OCI-LY1 (cell line): ENCODE measurements around the gene SLCO4A1.

Experiments
- H2AFZ ChIP-seq: fragments of 200-600 bp; sonication (generic), shearing (Covaris generic); 2 replicates; pipeline ENCODE4 v1.6.0; 2014; ENCODE audit warnings: antibody characterized with exemption, mild to moderate bottlenecking, low read length
- H3F3A ChIP-seq: fragments of 200-600 bp; sonication (generic), shearing (Covaris generic); 2 replicates; pipeline ENCODE4 v1.6.0; 2014; ENCODE audit warnings: mild to moderate bottlenecking, antibody characterized with exemption, low read length, moderate library complexity; ENCODE audit not compliant: insufficient read depth
- H3K27ac ChIP-seq: fragments of 200-600 bp; sonication (generic); 2 replicates; pipeline ENCODE4 v1.5.1; 2014; ENCODE audit warnings: low read length, mixed run types, mild to moderate bottlenecking, low read depth; ENCODE audit not compliant: poor library complexity, severe bottlenecking
- H3K27me3 ChIP-seq: fragments of 200-600 bp; sonication (generic); 2 replicates; pipeline ENCODE4 v1.6.0; 2014; ENCODE audit warnings: antibody characterized with exemption, mild to moderate bottlenecking, low read length, moderate library complexity; ENCODE audit not compliant: insufficient read depth
- H3K36me3 ChIP-seq: fragments of 200-600 bp; sonication (generic); 2 replicates; pipeline ENCODE4 v1.6.1; 2014; ENCODE audit warnings: mild to moderate bottlenecking, antibody characterized with exemption, low read length, moderate library complexity, mixed read lengths; ENCODE audit not compliant: insufficient read depth
- H3K4me1 ChIP-seq: fragments of 200-600 bp; sonication (generic); 2 replicates; pipeline ENCODE4 v1.5.1; 2014; ENCODE audit warnings: mild to moderate bottlenecking, low read length, moderate library complexity; ENCODE audit not compliant: insufficient read depth, severe bottlenecking
- H3K4me2 ChIP-seq: fragments of 200-600 bp; sonication (generic), shearing (Covaris generic); 2 replicates; pipeline ENCODE4 v1.6.1; 2014; ENCODE audit warnings: low read length
- H3K4me3 ChIP-seq: fragments of 200-600 bp; sonication (generic); 2 replicates; pipeline ENCODE4 v1.5.1; 2014; ENCODE audit warnings: low read length, low read depth, mild to moderate bottlenecking, mixed read lengths; ENCODE audit not compliant: poor library complexity, severe bottlenecking
- H3K79me2 ChIP-seq: fragments of 200-600 bp; shearing (Covaris generic); 2 replicates; pipeline ENCODE4 v1.6.1; 2016; ENCODE audit warnings: mixed run types, low read length, mixed read lengths; ENCODE audit not compliant: insufficient read depth
- H3K9ac ChIP-seq: fragments of 200-600 bp; sonication (generic), shearing (Covaris generic); 2 replicates; pipeline ENCODE4 v1.6.1; 2014; ENCODE audit warnings: mild to moderate bottlenecking, low read length, mixed read lengths
- H3K9me2 ChIP-seq: fragments of 200-600 bp; sonication (generic), shearing (Covaris generic); 2 replicates; pipeline ENCODE4 v1.6.1; 2014; ENCODE audit warnings: low read depth, mild to moderate bottlenecking, low read length, mixed read lengths
- H3K9me3 ChIP-seq: fragments of 200-600 bp; shearing (Covaris generic); 2 replicates; pipeline ENCODE4 v1.6.1; 2014; ENCODE audit warnings: low read length, mixed read lengths
- H4K20me1 ChIP-seq: fragments of 200-600 bp; sonication (generic), shearing (Covaris generic); 2 replicates; pipeline ENCODE4 v1.6.0; 2016; ENCODE audit warnings: mild to moderate bottlenecking, low read length; ENCODE audit not compliant: insufficient read depth
- EZH2 ChIP-seq: fragments of 200-600 bp; sonication (generic), shearing (Covaris generic); IDR thresholded peaks from 2 replicates; pipeline ENCODE4 v1.8.0; 2017; ENCODE audit warnings: borderline replicate concordance, mixed run types, mild to moderate bottlenecking, antibody characterized with exemption, low read length, moderate library complexity, mixed read lengths
- TF ChIP-seq, protein P1 (sequence below): fragments of 200-600 bp; sonication (generic), shearing (Covaris generic); IDR thresholded peaks from 2 replicates; pipeline ENCODE4 v1.5.1; 2017; ENCODE audit warnings: mild to moderate bottlenecking, antibody characterized with exemption, low read length, moderate library complexity, mixed read lengths

SLCO4A1 gene

DNA sequence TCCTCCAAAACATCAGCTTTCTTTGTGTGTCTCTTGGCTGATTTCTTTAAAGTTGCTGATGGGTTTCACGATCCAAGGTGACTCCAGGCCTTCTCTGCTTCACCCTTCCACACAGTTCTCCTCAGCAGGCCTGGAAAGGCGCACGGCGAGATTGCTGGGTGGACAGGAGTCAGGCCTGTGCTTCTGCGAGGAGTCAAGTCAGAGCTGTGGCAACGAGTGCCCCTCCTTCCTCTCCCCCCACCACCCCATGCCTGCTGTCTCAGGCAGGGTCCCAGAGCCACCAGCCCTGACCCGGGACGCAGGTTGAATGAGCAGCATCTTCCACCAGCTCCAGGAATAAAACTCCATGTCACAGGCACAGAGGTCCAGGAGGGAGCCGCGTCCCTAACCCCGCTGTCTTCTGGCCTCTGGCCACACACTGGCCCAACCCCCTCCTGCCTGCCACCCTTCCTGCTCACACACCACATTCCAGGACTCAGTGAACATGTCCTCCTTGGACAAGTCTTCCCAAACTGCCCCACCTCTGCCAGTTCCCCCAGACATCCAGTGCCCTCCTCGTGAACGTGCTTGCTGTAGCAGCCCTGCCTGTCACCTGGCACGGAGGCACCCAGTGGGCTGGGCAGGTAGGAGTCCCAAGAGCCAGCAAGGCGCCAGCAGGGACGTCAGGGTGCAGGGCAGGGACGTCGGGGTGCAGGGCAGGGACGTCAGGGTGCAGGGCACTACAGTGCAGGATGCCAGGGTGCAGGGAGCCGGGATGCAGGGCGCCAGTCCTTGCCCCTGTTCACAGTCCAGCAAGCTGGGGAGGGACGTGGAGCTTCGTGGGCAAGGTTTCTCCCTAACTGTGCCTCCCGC, 59.1 kb downstream of the SLCO4A1 start:
- no peak overlapping the region for H3K4me2 ChIP-seq
- no peaks in the 10 kb centered on the region for H3K79me2 ChIP-seq
- TF ChIP-seq, protein P1, sequence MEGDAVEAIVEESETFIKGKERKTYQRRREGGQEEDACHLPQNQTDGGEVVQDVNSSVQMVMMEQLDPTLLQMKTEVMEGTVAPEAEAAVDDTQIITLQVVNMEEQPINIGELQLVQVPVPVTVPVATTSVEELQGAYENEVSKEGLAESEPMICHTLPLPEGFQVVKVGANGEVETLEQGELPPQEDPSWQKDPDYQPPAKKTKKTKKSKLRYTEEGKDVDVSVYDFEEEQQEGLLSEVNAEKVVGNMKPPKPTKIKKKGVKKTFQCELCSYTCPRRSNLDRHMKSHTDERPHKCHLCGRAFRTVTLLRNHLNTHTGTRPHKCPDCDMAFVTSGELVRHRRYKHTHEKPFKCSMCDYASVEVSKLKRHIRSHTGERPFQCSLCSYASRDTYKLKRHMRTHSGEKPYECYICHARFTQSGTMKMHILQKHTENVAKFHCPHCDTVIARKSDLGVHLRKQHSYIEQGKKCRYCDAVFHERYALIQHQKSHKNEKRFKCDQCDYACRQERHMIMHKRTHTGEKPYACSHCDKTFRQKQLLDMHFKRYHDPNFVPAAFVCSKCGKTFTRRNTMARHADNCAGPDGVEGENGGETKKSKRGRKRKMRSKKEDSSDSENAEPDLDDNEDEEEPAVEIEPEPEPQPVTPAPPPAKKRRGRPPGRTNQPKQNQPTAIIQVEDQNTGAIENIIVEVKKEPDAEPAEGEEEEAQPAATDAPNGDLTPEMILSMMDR = no peak
- TF ChIP-seq EZH2 = no peak
- H3K36me3 ChIP-seq = no peaks in the 10 kb centered on the region
- H3K4me1 ChIP-seq = no peaks in the 10 kb centered on the region
- no peak overlapping the region for H3K27ac ChIP-seq
- no peak overlapping the region for H2AFZ ChIP-seq
- no peaks in the 10 kb centered on the region for H3F3A ChIP-seq
- H3K4me3 ChIP-seq = no peak overlapping the region
- H3K9me3 ChIP-seq = no peaks in the 10 kb centered on the region
- H4K20me1 ChIP-seq = no peaks in the 10 kb centered on the region
- peaks cover 11% of the 10 kb centered on the region; the same call in 1 of the 2 replicates for H3K27me3 ChIP-seq
- no peak overlapping the region for H3K9ac ChIP-seq
- no peaks in the 10 kb centered on the region for H3K9me2 ChIP-seq

DNA sequence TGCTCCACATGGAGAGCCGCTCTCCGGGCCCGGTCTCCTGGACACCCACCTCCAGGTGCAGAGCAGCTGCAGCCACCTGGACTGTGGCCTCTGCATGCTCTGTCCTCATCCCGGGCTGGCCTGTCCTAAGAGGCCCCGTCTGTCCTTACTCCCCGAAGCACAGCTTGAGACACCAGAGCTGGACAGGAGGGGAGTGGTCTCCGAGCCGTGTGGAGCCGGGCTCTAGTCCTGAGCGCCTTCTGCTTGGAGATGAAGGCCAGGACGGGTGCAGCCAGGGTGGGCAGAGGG, 59.7 kb downstream of the SLCO4A1 start:
- Histone ChIP-seq H3K27ac (no peak overlapping the region), H3K4me1 (no peaks in the 10 kb centered on the region), H3K36me3 (no peaks in the 10 kb centered on the region), H2AFZ (no peak overlapping the region), H3K9me2 (no peaks in the 10 kb centered on the region), H3K27me3 (peaks cover 11% of the 10 kb centered on the region; the same call in 1 of the 2 replicates), H3K79me2 (no peaks in the 10 kb centered on the region), H3K4me2 (no peak overlapping the region), H3K4me3 (no peak overlapping the region), H3F3A (no peaks in the 10 kb centered on the region), H3K9me3 (no peaks in the 10 kb centered on the region), H3K9ac (no peak overlapping the region), H4K20me1 (no peaks in the 10 kb centered on the region)
- TF ChIP-seq, protein P1 = no peak
- TF ChIP-seq EZH2 = no peak

DNA sequence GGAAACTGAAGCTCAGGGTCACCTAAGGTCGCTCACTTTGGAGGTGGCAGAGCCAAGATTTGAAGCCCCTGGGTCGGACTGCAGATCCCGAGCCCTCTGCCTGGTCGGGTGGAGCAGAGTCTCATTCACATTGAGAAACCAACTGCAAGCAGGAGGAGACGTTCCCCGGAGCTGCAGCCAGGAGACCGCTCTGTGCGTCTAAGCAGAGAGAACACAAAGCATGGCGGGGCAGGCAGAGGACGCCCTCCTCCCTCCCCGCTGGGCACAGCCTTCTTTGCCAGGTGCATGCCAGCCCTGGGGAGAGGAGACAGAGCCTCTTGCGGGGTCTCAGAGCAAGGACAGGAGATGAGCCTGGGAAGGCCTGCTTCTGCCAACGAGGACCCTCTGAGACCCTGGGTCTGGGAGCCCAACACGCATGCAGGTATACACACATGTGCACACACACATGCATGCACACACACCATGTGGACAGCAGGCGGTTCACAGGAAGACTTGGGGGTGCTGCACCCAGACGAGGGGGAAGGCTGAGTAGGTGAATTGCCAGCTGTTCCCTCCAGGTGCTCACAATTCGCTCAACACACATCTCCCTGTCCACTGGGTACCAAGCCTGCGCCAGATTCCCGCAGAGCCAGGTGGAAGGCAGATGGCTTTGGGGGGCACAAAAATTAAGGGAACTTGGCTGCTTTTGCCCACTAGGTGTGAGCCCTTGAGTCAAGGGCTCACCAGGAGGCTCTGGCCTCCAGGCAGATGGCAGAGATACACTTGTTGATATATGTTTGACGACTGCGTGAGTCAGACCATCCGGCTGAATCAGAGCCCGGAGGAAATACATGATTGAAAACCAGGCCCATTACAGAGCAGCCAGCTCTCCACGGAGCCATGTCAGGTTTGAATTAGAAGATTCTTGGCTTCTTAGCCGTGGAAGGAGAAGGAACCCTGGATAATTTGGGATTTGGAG, 60.9 kb downstream of the SLCO4A1 start:
- Histone ChIP-seq H3K4me1 (no peaks in the 10 kb centered on the region), H4K20me1 (no peaks in the 10 kb centered on the region), H3K27ac (no peak overlapping the region), H3K9me2 (no peaks in the 10 kb centered on the region), H3K9me3 (no peaks in the 10 kb centered on the region), H3K4me2 (no peak overlapping the region), H3F3A (no peaks in the 10 kb centered on the region), H3K79me2 (no peaks in the 10 kb centered on the region), H3K27me3 (0 out of 2 replicates have a peak, but pooled peaks cover 5% of the 10 kb centered on the region), H2AFZ (no peak overlapping the region), H3K4me3 (no peak overlapping the region), H3K9ac (no peak overlapping the region), H3K36me3 (no peaks in the 10 kb centered on the region)
- TF ChIP-seq EZH2 = no peak
- TF ChIP-seq, protein P1 = no peak
